ENCODE data around the gene HSF2BP.
A peak's percentile ranks its signal among the peaks of the same experiment; 100 is the strongest.
"Not testable (repeated sequence)": the region's sequence is repeated elsewhere in the genome, so short reads cannot be mapped to it uniquely, and the experiment has no call there.

Gene HSF2BP

GRCh38 chr21:43659136-43660000 lies at the start of gene HSF2BP, which contains the start of gene RRP1B:
TSS of gene HSF2BP (minus strand) at chr21:43659488. CDS start at chr21:43658096, 1,392 bp downstream.
TSS of gene RRP1B (plus strand) at chr21:43659560. CDS start at chr21:43659665, 105 bp downstream.
- peak; percentile 97 for DNase-seq

- peak; percentile 93 for DNase-seq
Measured at GRCh38 chr21:43708745-43709381, 49.6 kb upstream of the HSF2BP start.

GRCh38 chr21:43707462-43707861 lies 48.2 kb upstream of the HSF2BP start:
- no peak for DNase-seq

- peak; percentile 38 for DNase-seq
Measured at GRCh38 chr21:43703035-43703880, 44.0 kb upstream of the HSF2BP start.

GRCh38 chr21:43702785-43703034 lies 43.4 kb upstream of the HSF2BP start:
- DNase-seq = no peak

- DNase-seq = peak; percentile 30
Measured at GRCh38 chr21:43701936-43702784, 42.9 kb upstream of the HSF2BP start.

GRCh38 chr21:43699933-43700599 lies 40.8 kb upstream of the HSF2BP start:
- no peak for DNase-seq

GRCh38 chr21:43699492-43699777 lies 40.1 kb upstream of the HSF2BP start:
- DNase-seq = not testable (repeated sequence)

- DNase-seq = no peak
Measured at GRCh38 chr21:43697758-43698643, 38.7 kb upstream of the HSF2BP start.

GRCh38 chr21:43696214-43696613 lies 36.9 kb upstream of the HSF2BP start:
- DNase-seq = no peak

- DNase-seq = no peak
Measured at GRCh38 chr21:43694437-43695079, 35.3 kb upstream of the HSF2BP start.

GRCh38 chr21:43693981-43694380 lies 34.7 kb upstream of the HSF2BP start:
- no peak for DNase-seq

GRCh38 chr21:43692949-43693348 lies 33.7 kb upstream of the HSF2BP start:
- no peak for DNase-seq

- no peak for DNase-seq
Measured at GRCh38 chr21:43691801-43692200, 32.5 kb upstream of the HSF2BP start.

GRCh38 chr21:43691086-43691795 lies 32.0 kb upstream of the HSF2BP start:
- DNase-seq = no peak

GRCh38 chr21:43690346-43690745 lies 31.1 kb upstream of the HSF2BP start:
- DNase-seq = no peak

- no peak for DNase-seq
Measured at GRCh38 chr21:43689556-43690337, 30.5 kb upstream of the HSF2BP start.

- DNase-seq = no peak
Measured at GRCh38 chr21:43688906-43689305, 29.6 kb upstream of the HSF2BP start.
